HepG2 (cell line): ENCODE results near the gene ARHGEF40. TPM values are rescaled to one million over a fixed set of nuclear protein-coding genes. Genes with fewer than 3 reads are reported as not detected.

Experiments
- E2F1 ChIP-seq: sonication (generic); formaldehyde crosslinking; IDR thresholded peaks from 2 replicates; pipeline ENCODE4 v1.5.0; 2020; ENCODE audit warnings: missing genetic modification reagents
- E2F2 ChIP-seq: sonication (generic); formaldehyde crosslinking; IDR thresholded peaks from 2 replicates; pipeline ENCODE4 v1.4.0; 2020; ENCODE audit warnings: missing genetic modification reagents, borderline replicate concordance
- ELK4 ChIP-seq: sonication (generic); formaldehyde crosslinking; IDR thresholded peaks from 2 replicates; pipeline ENCODE4 v1.9.0; 2021; ENCODE audit warnings: missing genetic modification reagents, borderline replicate concordance
- HOXD1 ChIP-seq: sonication (generic); formaldehyde crosslinking; IDR thresholded peaks from 2 replicates; pipeline ENCODE4 v1.5.0; 2020; ENCODE audit warnings: missing genetic modification reagents
- IKZF5 ChIP-seq: IDR thresholded peaks from 2 replicates; pipeline ENCODE4 v1.6.1; 2018; ENCODE audit warnings: missing genetic modification reagents, mild to moderate bottlenecking, missing compliant biosample characterization
- KLF16 ChIP-seq, 2 experiments: sonication (generic) in 1 of 2; formaldehyde crosslinking in 1 of 2; IDR thresholded peaks; 2 replicates each; pipeline versions ENCODE4 v1.6.1 to v1.8.0; 2016 to 2023; ENCODE audit warnings: missing genetic modification reagents in 2 of 2, missing compliant biosample characterization in 1 of 2
- MXD4 ChIP-seq: IDR thresholded peaks from 2 replicates; pipeline ENCODE4 v1.6.1; 2016; ENCODE audit warnings: mild to moderate bottlenecking, missing biosample characterization, missing genetic modification reagents
- RBM39 ChIP-seq: fragments of 200-400 bp; formaldehyde crosslinking; IDR thresholded peaks from one replicate; pipeline ENCODE4 v1.6.1; 2018; ENCODE audit warnings: antibody characterized with exemption, mild to moderate bottlenecking, low read depth, low read length; ENCODE audit not compliant: poor library complexity, severe bottlenecking
- TEAD2 ChIP-seq: sonication (generic); formaldehyde crosslinking; IDR thresholded peaks from 2 replicates; pipeline ENCODE4 v1.9.0; 2021; ENCODE audit warnings: missing genetic modification reagents
- XBP1 ChIP-seq: sonication (generic); formaldehyde crosslinking; IDR thresholded peaks from 2 replicates; pipeline ENCODE4 v1.5.0; 2020; ENCODE audit warnings: missing genetic modification reagents
- ZFP62 ChIP-seq: sonication (generic); formaldehyde crosslinking; IDR thresholded peaks from 2 replicates; pipeline ENCODE4 v1.4.0; 2020; ENCODE audit warnings: missing genetic modification reagents
- ZNF292 ChIP-seq: sonication (generic); formaldehyde crosslinking; IDR thresholded peaks from 2 replicates; pipeline ENCODE4 v1.8.1; 2022; ENCODE audit warnings: mild to moderate bottlenecking, low read depth, missing genetic modification reagents, borderline replicate concordance
- ZNF318 ChIP-seq: sonication (generic); formaldehyde crosslinking; IDR thresholded peaks from 2 replicates; pipeline ENCODE4 v1.4.0; 2020; ENCODE audit warnings: mild to moderate bottlenecking, missing genetic modification reagents
- ZNF589 ChIP-seq: sonication (generic); formaldehyde crosslinking; conservative IDR thresholded peaks from 2 replicates; pipeline ENCODE4 v1.8.0; 2022; ENCODE audit warnings: mild to moderate bottlenecking, moderate library complexity, missing genetic modification reagents
- ZSCAN31 ChIP-seq: sonication (generic); formaldehyde crosslinking; IDR thresholded peaks from 2 replicates; pipeline ENCODE4 v1.5.0; 2020; ENCODE audit warnings: low read depth, mild to moderate bottlenecking, missing genetic modification reagents
- polyA plus RNA-seq, 8 experiments: library from polyadenylated mRNA; depleted of rRNA in 3 of 8; stranded (reverse) in 7 of 8; unstranded in 1 of 8; fragments of >200 nt; fragmentation: Illumina TruSeq in 4 of 8; extraction: Trizol in 4 of 8; gene quantifications; 2 replicates each; pipeline versions ENCODE4 v1.2.1 to v1.2.3, GENCODE V29; 2011 to 2016; ENCODE audit warnings: low read depth in 4 of 8, missing spikeins in 1 of 8, mixed read lengths in 1 of 8; ENCODE audit not compliant: insufficient read depth in 1 of 8
- total RNA-seq, 5 experiments: library from RNA; depleted of rRNA; stranded (reverse); fragments of >200 nt; fragmentation: Illumina TruSeq; extraction: Trizol; gene quantifications; 2 replicates each; pipeline ENCODE4 v1.2.3, GENCODE V29; 2016; ENCODE audit warnings: low read depth in 1 of 5

Gene ARHGEF40
- total and polyA plus RNA-seq, 2 of the 13 experiments (the other 11 are each of a cell fraction or from before 2014, with no cell fraction given): 28.1 to 78.1 TPM

GRCh38 chr14:21039585-21040369, 30.3 kb upstream of the ARHGEF40 start (continued):
- TF ChIP-seq ELK4 (no peak), RBM39 (no peak), E2F1 (CRISPR knock-in tag) (no peak), XBP1 (no peak), TEAD2 (CRISPR knock-in tag) (no peak), HOXD1 (no peak), ZNF318 (CRISPR knock-in tag) (no peak), IKZF5 (CRISPR knock-in tag) (0 out of 2 replicates have a peak, but pooled peaks have one; percentile 26), ZFP62 (CRISPR knock-in tag) (no peak), ZNF589 (no peak), ZSCAN31 (CRISPR knock-in tag) (0 out of 2 replicates have a peak, but pooled peaks have one; percentile 21), MXD4 (no peak), KLF16 (CRISPR knock-in tag; IDR thresholded peaks at IDR 0.05) (no peak), E2F2 (no peak), ZNF292 (CRISPR knock-in tag) (no peak)
